RWPE2 (cell line): Measurements from ENCODE around the gene ZBTB46.

Source experiments
- ATAC-seq: fragments of 200-7000 bp; cut with Tn5 transposase; 3 replicates; pipeline ENCODE4 v1.9.1; 2021; ENCODE audit warnings: low read depth
- DNase-seq: peaks from one replicate; pipeline ENCODE4 v3.0.0-alpha.2; 2020; ENCODE audit warnings: low spot score
- H3K27ac ChIP-seq: fragments of 450-650 bp; 2 replicates; pipeline ENCODE4 v1.5.1; 2017; ENCODE audit warnings: mild to moderate bottlenecking; ENCODE audit not compliant: poor library complexity, severe bottlenecking
- H3K27me3 ChIP-seq: fragments of 250-450 bp; sonication (Bioruptor Pico); 2 replicates; pipeline ENCODE4 v1.5.1; 2021; ENCODE audit warnings: mild to moderate bottlenecking, moderate library complexity; ENCODE audit not compliant: insufficient read depth, poor library complexity, severe bottlenecking
- H3K36me3 ChIP-seq: fragments of 250-450 bp; sonication (Bioruptor Pico); 2 replicates; pipeline ENCODE4 v1.5.1; 2020; ENCODE audit warnings: low read depth, mild to moderate bottlenecking, moderate library complexity
- H3K4me1 ChIP-seq: fragments of 250-450 bp; sonication (Bioruptor Pico); 2 replicates; pipeline ENCODE4 v1.5.1; 2021; ENCODE audit warnings: mild to moderate bottlenecking, moderate library complexity; ENCODE audit not compliant: insufficient read depth, poor library complexity, severe bottlenecking
- H3K4me3 ChIP-seq: fragments of 250-450 bp; sonication (Bioruptor Pico); 2 replicates; pipeline ENCODE4 v1.5.1; 2021; ENCODE audit warnings: mild to moderate bottlenecking, moderate library complexity; ENCODE audit not compliant: severe bottlenecking
- H3K9me3 ChIP-seq: fragments of 250-450 bp; sonication (Bioruptor Pico); 2 replicates; pipeline ENCODE4 v1.5.1; 2021; ENCODE audit warnings: mild to moderate bottlenecking, moderate library complexity; ENCODE audit not compliant: severe bottlenecking
- CTCF ChIP-seq: fragments of 450-650 bp; IDR thresholded peaks from one replicate; pipeline ENCODE4 v1.5.1; 2017; ENCODE audit warnings: mild to moderate bottlenecking, moderate library complexity; ENCODE audit not compliant: poor library complexity, severe bottlenecking

ZBTB46 gene

GRCh38 chr20:63863798-63864544 lies 32.9 kb upstream of the ZBTB46 start:
- peak; percentile 28 for ATAC-seq
- DNase-seq: peak; percentile 91
- Histone ChIP-seq H3K27me3 (no peaks in the 10 kb centered on the region), H3K4me3 (peak overlapping the region; percentile 78), H3K9me3 (no peaks in the 10 kb centered on the region), H3K4me1 (peaks cover 6% of the 10 kb centered on the region), H3K27ac (peak overlapping the region; percentile 87), H3K36me3 (peaks cover 35% of the 10 kb centered on the region)
- peak; percentile 99 for TF ChIP-seq CTCF

GRCh38 chr20:63863021-63863797 lies 32.1 kb upstream of the ZBTB46 start:
- peak overlapping the region; percentile 87 for H3K27ac ChIP-seq
- peak; percentile 71 for DNase-seq
- no peak for ATAC-seq

GRCh38 chr20:63861981-63862901 lies 31.2 kb upstream of the ZBTB46 start:
- ATAC-seq: no peak
- TF ChIP-seq CTCF: no peak
- Histone ChIP-seq H3K27ac (no peak overlapping the region), H3K36me3 (peaks cover 20% of the 10 kb centered on the region), H3K4me3 (no peak overlapping the region), H3K27me3 (peaks cover 4% of the 10 kb centered on the region), H3K4me1 (peaks cover 6% of the 10 kb centered on the region), H3K9me3 (no peaks in the 10 kb centered on the region)
- DNase-seq: peak; percentile 91

More at GRCh38 chr20:63863021-63863797, 32.1 kb upstream of the ZBTB46 start:
- Histone ChIP-seq H3K4me1 (peaks cover 6% of the 10 kb centered on the region), H3K9me3 (no peaks in the 10 kb centered on the region), H3K4me3 (peak overlapping the region; percentile 78), H3K36me3 (peaks cover 27% of the 10 kb centered on the region), H3K27me3 (no peaks in the 10 kb centered on the region)
- TF ChIP-seq CTCF: no peak

- Histone ChIP-seq H3K27ac (no peak within 1 kb of the TSS), H3K27me3 (peaks cover 12% of the 10 kb centered on the region), H3K4me3 (no peak within 1 kb of the TSS), H3K4me1 (peaks cover 6% of the 10 kb centered on the region), H3K36me3 (peaks cover 12% of the 10 kb centered on the region), H3K9me3 (no peaks in the 10 kb centered on the region)
- ATAC-seq: no peak
- TF ChIP-seq CTCF: no peak
- DNase-seq: peak; percentile 81
These were observed 30.4 kb upstream of the ZBTB46 start, which contains the start of gene ABHD16B for GRCh38 chr20:63861365-63861934. Gene ABHD16B, plus strand, starts transcription at chr20:63861498. Its CDS starts 43 bp downstream, at chr20:63861541.
